GM18873 (cell line): ENCODE data around the gene NT5C3A.

ENCODE experiments used
- ATAC-seq: cut with Tn5 transposase; IDR thresholded peaks from one replicate; pipeline ENCODE4 v1.9.1; 2021; ENCODE audit warnings: mild to moderate bottlenecking, moderate library complexity, moderate number of reproducible peaks; ENCODE audit not compliant: unreplicated experiment, low FRiP score

NT5C3A gene

GRCh38 chr7:33076737-33077136 is 14.2 kb upstream of the NT5C3A start:
- ATAC-seq: peak; percentile 52

- ATAC-seq: no peak
These were observed 13.4 kb upstream of the NT5C3A start for GRCh38 chr7:33075818-33076518.

- no peak for ATAC-seq
These were observed 10.7 kb upstream of the NT5C3A start for GRCh38 chr7:33073243-33073642.

GRCh38 chr7:33072471-33072870 is 9.9 kb upstream of the NT5C3A start:
- ATAC-seq: no peak

DNA sequence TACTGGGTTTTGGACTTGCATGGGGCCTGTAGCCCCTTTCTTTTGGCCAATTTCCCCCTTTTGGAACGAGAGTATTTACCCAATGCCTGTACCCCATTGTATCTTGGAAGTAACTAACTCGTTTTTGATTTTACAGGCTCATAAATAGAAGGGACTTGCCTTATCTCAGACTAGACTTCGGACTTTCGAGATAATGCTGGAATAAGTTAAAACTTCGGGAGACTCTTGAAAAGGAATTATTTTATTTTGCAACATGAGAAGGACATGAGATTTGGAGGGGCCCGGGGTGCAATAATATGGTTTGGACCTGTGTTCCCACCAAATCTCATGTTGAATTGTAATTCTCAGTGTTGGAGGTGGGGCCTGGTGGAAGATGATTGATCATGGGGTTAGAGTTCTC is 8.3 kb upstream of the NT5C3A start:
- no peak for ATAC-seq

GRCh38 chr7:33070277-33070676 is 7.7 kb upstream of the NT5C3A start:
- ATAC-seq: no peak

- no peak for ATAC-seq
These were observed 5.3 kb upstream of the NT5C3A start for GRCh38 chr7:33067921-33068320.

DNA sequence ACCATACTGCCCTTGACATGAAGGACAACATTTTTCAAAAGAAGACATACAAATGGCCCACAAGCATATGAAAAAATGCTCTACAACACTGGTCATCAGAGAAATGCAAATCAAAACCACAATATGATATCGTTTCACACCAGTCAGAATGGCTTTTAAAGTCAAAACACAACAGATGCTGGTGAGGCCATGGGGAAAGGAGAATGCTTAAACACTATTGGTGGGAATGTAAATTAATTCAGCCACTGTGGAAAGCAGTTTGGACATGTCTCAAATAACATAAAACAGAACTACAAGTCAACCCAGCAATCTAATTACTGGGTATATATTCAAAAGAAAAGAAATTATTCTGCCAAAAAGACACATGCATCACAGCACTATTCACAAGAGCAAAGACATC is 4.2 kb upstream of the NT5C3A start:
- no peak for ATAC-seq

GRCh38 chr7:33065981-33066380 is 3.4 kb upstream of the NT5C3A start:
- no peak for ATAC-seq

DNA sequence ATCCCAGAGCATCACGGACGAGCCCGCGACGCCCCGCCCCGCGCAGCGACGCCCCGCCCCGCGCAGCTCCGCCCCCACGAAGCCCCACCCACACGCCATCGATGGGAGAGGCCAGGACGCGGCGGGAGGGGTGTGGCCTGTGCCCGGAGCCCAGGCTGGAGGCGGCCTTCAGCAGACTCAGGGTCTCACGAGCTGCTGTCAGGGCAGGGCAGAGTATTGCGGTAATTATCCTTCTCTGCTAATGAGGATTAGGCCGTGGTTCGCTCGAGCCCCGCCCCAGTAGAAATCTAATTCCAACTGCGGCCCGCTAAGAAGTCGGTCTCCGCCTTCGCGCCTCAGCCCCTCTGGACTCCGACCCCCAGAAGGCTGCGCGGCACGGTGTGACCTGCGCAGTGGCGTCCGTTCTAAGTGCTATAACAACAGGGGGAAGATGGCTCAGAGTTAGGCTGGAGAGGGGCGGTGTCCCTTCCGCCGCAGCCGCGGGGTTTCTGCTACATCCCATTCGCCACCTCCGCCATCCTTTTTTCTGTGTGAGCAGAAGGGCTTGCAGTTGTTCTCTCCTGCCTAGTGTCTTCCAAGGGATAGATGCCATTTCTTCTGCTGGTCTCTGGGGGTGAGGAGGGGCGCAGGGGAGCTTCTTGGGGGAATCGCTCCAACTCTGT is 337 bp upstream of the NT5C3A start:
- ATAC-seq: peak; percentile 94

GRCh38 chr7:33061282-33061937 is 1.2 kb downstream of the NT5C3A start:
- ATAC-seq: no peak

GRCh38 chr7:33059635-33060034 is 2.9 kb downstream of the NT5C3A start:
- no peak for ATAC-seq

- no peak for ATAC-seq
These were observed 7.4 kb downstream of the NT5C3A start for GRCh38 chr7:33055158-33055557.

GRCh38 chr7:33054261-33054964 is 8.2 kb downstream of the NT5C3A start:
- no peak for ATAC-seq

DNA sequence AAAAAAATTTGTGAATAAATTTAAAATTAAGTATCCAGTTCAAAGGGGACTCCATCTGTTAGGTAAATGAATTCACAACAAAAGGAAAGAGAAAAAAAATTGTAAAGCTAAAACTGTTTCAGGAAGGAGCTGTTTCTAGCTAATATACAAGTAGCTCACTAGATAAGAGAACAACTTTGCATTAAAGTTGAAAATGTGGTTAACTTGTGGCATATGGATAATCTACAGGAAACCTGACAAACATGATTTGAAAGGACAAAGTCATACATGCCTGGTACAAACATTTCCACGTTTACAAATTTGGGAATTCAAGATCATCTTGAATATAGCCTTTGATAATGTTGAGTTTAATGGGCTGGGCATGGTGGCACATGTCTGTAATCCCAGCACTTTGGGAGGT is 8.9 kb downstream of the NT5C3A start:
- ATAC-seq: no peak

DNA sequence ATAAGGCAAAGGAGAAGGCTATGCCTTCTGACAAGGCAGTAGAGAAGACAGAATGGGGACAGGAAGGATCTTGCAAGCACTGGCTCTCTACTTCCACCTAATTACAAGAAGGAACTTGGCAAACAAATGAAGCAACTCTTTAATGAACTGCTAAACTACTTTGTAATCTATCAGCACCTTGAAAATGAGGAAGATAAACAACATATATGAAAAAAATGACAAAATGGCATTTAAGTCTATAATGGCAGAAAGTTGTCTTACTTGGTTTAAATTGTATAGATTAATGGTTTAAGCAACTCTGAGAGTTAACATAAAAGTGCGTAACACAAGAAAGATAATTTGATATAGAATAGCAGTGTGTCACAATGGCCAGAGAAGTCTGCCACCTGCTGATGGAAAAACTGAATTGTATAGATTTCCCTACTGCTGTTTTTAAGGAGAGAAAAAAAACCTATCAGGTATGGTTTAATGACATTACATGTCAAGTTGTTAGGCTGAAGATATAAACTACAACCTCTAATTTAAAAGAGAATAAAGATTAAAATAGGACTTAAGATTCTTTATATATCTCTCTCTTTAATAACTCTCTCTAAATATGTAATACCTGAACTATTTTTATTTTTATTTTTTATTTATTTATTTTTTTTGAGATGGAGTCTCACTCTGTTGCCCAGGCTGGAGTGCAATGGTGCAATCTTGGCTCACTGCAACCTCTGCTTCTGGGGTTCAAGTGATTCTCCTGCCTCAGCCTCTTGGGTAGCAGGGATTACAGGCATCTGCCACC is 11.8 kb downstream of the NT5C3A start:
- ATAC-seq: no peak

DNA sequence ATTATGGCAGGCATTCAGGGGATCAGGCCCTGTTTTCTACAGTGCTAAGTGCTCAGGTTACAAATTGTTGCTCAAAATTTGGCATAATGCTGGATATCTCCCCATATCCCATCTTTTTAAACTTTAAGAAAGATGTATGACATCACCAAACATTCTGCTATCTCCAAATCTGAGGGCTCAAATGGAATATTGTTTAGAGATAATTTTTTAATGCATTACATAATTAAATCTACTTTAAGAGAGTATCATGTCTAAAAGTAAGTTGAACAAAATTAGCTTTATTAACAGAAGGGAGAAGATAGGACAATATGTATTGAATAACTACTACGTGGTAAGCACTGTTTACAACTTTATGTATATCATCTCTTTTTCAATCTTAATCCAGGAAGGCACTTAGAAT is 13.9 kb downstream of the NT5C3A start:
- ATAC-seq: no peak

DNA sequence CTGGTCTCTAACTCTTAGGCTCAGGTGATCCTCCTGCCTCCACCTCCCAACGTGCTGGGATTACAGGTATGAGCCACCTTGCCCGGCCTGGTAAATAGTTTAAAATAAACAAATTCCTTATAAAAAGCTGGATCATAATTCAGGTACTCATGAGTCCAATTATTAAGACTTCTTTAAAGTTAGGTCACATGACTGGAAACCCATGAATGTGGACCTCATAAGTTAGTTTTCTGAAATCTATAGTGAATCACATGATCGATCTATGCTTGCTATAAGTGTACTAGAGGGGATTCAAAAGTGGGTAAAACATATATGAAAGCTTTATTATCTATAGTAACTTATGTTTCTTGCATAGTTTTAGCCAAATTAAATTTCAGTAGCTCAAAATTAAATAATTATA is 14.3 kb downstream of the NT5C3A start:
- no peak for ATAC-seq

DNA sequence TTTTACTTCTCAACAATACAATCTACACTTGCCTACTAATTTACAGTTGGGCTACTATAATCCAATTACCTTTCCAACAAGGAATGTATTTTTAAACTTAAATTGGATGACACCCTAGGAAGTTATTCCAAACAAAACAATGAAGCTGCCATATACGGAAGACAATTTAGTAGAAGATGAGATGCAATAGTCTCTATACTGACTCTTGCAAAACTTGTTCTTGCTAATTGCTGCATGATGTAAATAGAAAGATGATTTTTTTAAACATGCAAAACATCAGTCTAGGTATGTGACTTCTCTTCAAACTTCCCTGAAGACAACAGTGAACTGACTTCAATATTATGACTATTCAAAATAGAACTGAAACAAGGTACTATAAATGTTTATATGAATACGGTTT is 17.6 kb downstream of the NT5C3A start:
- peak; percentile 34 for ATAC-seq

DNA sequence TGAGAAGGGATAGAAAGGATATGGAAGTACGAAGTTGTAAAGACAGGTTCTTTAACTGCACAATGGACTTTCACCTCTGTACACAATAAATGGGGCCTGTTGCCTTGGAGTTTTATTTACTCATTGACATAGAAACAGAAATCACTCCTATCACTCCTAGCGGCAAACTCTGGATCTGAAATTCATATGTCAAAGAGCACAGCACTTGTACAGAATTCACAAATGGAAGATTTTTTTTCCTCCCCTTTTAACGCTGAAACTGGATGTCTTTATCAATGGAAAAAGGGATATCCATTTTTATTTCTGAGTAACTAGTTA is 18.2 kb downstream of the NT5C3A start:
- no peak for ATAC-seq
